ENCODE results near the gene TMPRSS9. TPM values are rescaled to one million over a fixed set of nuclear protein-coding genes. Genes with fewer than 3 reads are reported as not detected.

The TMPRSS9 gene
- total and polyA plus RNA-seq, 3 donors from 2014 or later, result 3.5 to 9.8 (median 8.4) TPM

- no peak for DNase-seq
- intact Hi-C loops (cut with DNase I; ENCODE audit: low total_unique reads), result no loop called here
- Histone ChIP-seq H3K36me3 (ENCODE audit: low read depth, missing control alignments) (no peaks in the 10 kb centered on the region), H3K27me3 (no peaks in the 10 kb centered on the region), H3K27ac (no peak overlapping the region), H3K4me1 (no peaks in the 10 kb centered on the region), H3K4me3 (no peak overlapping the region), H3K9me3 (no peaks in the 10 kb centered on the region)
- WGBS, 2 donors, result 69 to 71% methylated on average over 20 to 28 of the region's 28 CpGs
- TF ChIP-seq CTCF (IDR thresholded peaks at IDR 0.05), result no peak
- TF ChIP-seq POLR2A (IDR thresholded peaks at IDR 0.05), result no peak
Observed at GRCh38 chr19:2358548-2359173, 1.4 kb upstream of the TMPRSS9 start.

GRCh38 chr19:2360833-2361232, 768 bp downstream of the TMPRSS9 start:
- no peak overlapping the region for H3K4me3 ChIP-seq
- H3K27me3 ChIP-seq, result no peaks in the 10 kb centered on the region
- H3K4me1 ChIP-seq, result no peaks in the 10 kb centered on the region
- H3K27ac ChIP-seq, result no peak overlapping the region
- 46 to 65% methylated on average over 6 to 11 of the region's 11 CpGs for WGBS, 2 donors
- no peak for TF ChIP-seq POLR2A (IDR thresholded peaks at IDR 0.05)
- TF ChIP-seq CTCF (IDR thresholded peaks at IDR 0.05), result no peak
- no peaks in the 10 kb centered on the region for H3K36me3 ChIP-seq (ENCODE audit: low read depth, missing control alignments)
- H3K9me3 ChIP-seq, result no peaks in the 10 kb centered on the region
- intact Hi-C loops (cut with DNase I; ENCODE audit: low total_unique reads), result no loop called here
- DNase-seq, result no peak

GRCh38 chr19:2361246-2362045, 1.4 kb downstream of the TMPRSS9 start:
- no peak overlapping the region for H3K4me3 ChIP-seq
- H3K9me3 ChIP-seq, result no peaks in the 10 kb centered on the region
- H3K4me1 ChIP-seq, result no peaks in the 10 kb centered on the region
- H3K27ac ChIP-seq, result no peak overlapping the region
- intact Hi-C loops (cut with DNase I; ENCODE audit: low total_unique reads), result no loop called here
- H3K27me3 ChIP-seq, result no peaks in the 10 kb centered on the region
- no peaks in the 10 kb centered on the region for H3K36me3 ChIP-seq (ENCODE audit: low read depth, missing control alignments)
- TF ChIP-seq POLR2A (IDR thresholded peaks at IDR 0.05), result no peak
- no peak for TF ChIP-seq CTCF (IDR thresholded peaks at IDR 0.05)
- WGBS, 2 donors, result 54 to 58% methylated on average over 4 to 18 of the region's 24 CpGs
- no peak for DNase-seq

- Histone ChIP-seq H3K4me3 (no peak overlapping the region), H3K4me1 (no peaks in the 10 kb centered on the region), H3K27me3 (no peaks in the 10 kb centered on the region), H3K9me3 (no peaks in the 10 kb centered on the region), H3K36me3 (ENCODE audit: low read depth, missing control alignments) (no peaks in the 10 kb centered on the region), H3K27ac (no peak overlapping the region)
- 91 to 94% methylated on average over 11 of the region's 11 CpGs for WGBS, 2 donors
- TF ChIP-seq POLR2A (IDR thresholded peaks at IDR 0.05) (no peak), CTCF (IDR thresholded peaks at IDR 0.05) (no peak)
- intact Hi-C loops (cut with DNase I; ENCODE audit: low total_unique reads), result no loop called here
- DNase-seq, result no peak
Observed at GRCh38 chr19:2362046-2362969, 2.2 kb downstream of the TMPRSS9 start.
